Esophagus muscularis mucosa (tissue), 4 donors: ENCODE data around the gene NKX3-2. TPM values are rescaled to one million over a fixed set of nuclear protein-coding genes. Genes with fewer than 3 reads are reported as not detected.

Experiments used
- DNase-seq: peaks from one replicate; pipeline ENCODE4 v3.0.0-alpha.2; 2017; ENCODE audit errors: extremely low spot score
- H3K27ac ChIP-seq, 4 donors: fragments of 200-600 bp; sonication (generic); replicated peaks in 1 of 4; 1 replicate in 3 of 4; 2 replicates in 1 of 4; pipeline ENCODE4 v1.5.1; 2016 to 2019; ENCODE audit warnings: mild to moderate bottlenecking in 1 of 4
- H3K27me3 ChIP-seq, 4 donors: fragments of 200-600 bp; sonication (generic); one replicate each; pipeline versions ENCODE4 v1.5.1 to v1.6.0; 2016 to 2019
- H3K36me3 ChIP-seq, 4 donors: fragments of 200-600 bp; sonication (generic); one replicate each; pipeline ENCODE4 v1.5.1; 2016 to 2019
- H3K4me1 ChIP-seq, 4 donors: fragments of 200-600 bp; sonication (generic); one replicate each; pipeline ENCODE4 v1.5.1; 2016 to 2019
- H3K4me3 ChIP-seq, 4 donors: fragments of 200-600 bp; sonication (generic); 1 replicate in 2 of 4; 2 replicates in 2 of 4; pipeline ENCODE4 v1.5.1; 2016 to 2019; ENCODE audit warnings: mild to moderate bottlenecking in 4 of 4, moderate library complexity in 1 of 4
- H3K9me3 ChIP-seq, 4 donors: fragments of 200-600 bp; sonication (generic); 1 replicate in 3 of 4; 2 replicates in 1 of 4; pipeline ENCODE4 v1.5.1; 2016 to 2019
- CTCF ChIP-seq, 3 experiments: fragments of 200-600 bp in 2 of 3; fragments of 450-650 bp in 1 of 3; sonication (generic) in 2 of 3; IDR thresholded peaks; one replicate each; pipeline ENCODE4 v1.5.1; 2017 to 2019; ENCODE audit warnings: antibody characterized with exemption in 3 of 3, mild to moderate bottlenecking in 2 of 3, moderate library complexity in 1 of 3
- EP300 ChIP-seq: sonication (generic); formaldehyde crosslinking; IDR thresholded peaks from one replicate; pipeline ENCODE4 v1.6.1; 2017; ENCODE audit warnings: antibody characterized with exemption
- POLR2A ChIP-seq: fragments of 450-650 bp; IDR thresholded peaks from one replicate; pipeline ENCODE4 v1.6.1; 2017; ENCODE audit warnings: antibody characterized with exemption, moderate library complexity, mild to moderate bottlenecking, low read depth
- POLR2AphosphoS5 ChIP-seq, 2 donors: sonication (generic); formaldehyde crosslinking; IDR thresholded peaks; one replicate each; pipeline ENCODE4 v1.6.1; 2017; ENCODE audit warnings: antibody characterized with exemption in 2 of 2
- WGBS: methylation state at CpG from one replicate; pipeline ENCODE4 v1.1.5; 2018; 5-methylcytosine and 5-hydroxymethylcytosine counted together
- intact Hi-C: fragments of 100-400 bp; cut with DNase I; formaldehyde crosslinking; loops from one replicate; pipeline ENCODE4 v1.15.1; 2023
- total RNA-seq, 4 donors: library from RNA; depleted of rRNA; stranded (reverse); fragments of >200 nt; gene quantifications; one replicate each; pipeline versions ENCODE4 v1.1.0 to v1.2.1, GENCODE V29; 2016

The NKX3-2 gene
- 1 to 10 TPM; 1.2 to 7.0 (median 4.7) TPM for total RNA-seq

GRCh38 chr4:13543839-13544605 is at the start of gene NKX3-2:
NKX3-2 (minus strand) TSS chr4:13544508; CDS start chr4:13544414, 94 bp downstream.
- peaks cover 54 to 84% (median 74%) of the 10 kb centered on the region in 4 donors for H3K4me1 ChIP-seq
- TF ChIP-seq POLR2AphosphoS5 (IDR thresholded peaks at IDR 0.05) (no peak), POLR2A (no peak), CTCF (IDR thresholded peaks at IDR 0.05) (no peak), EP300 (no peak)
- no CpG with 5 or more reads among the region's 96 CpGs for WGBS
- DNase-seq: peak; percentile 70
- intact Hi-C loops: no loop called here
- H3K36me3 ChIP-seq: peaks cover 0 to 5% (median 0%) of the 10 kb centered on the region in 4 donors
- H3K4me3 ChIP-seq: peak within 1 kb of the TSS; percentile 57 to 70 (median 64)
- H3K27ac ChIP-seq: peak within 1 kb of the TSS; percentile 37 to 74 (median 51)
- peaks cover 7 to 100% (median 96%) of the 10 kb centered on the region in 4 donors for H3K27me3 ChIP-seq
- H3K9me3 ChIP-seq: peaks cover 0 to 7% (median 0%) of the 10 kb centered on the region in 4 donors

GRCh38 chr4:13592220-13592619 is 47.9 kb upstream of the NKX3-2 start:
- H3K9me3 ChIP-seq: no peaks in the 10 kb centered on the region
- H3K27ac ChIP-seq: peak overlapping the region in 3 of 4 donors; percentile 10 to 47 (median 32)
- no peak overlapping the region for H3K4me3 ChIP-seq
- intact Hi-C loops: no loop called here
- no peak for TF ChIP-seq POLR2AphosphoS5 (IDR thresholded peaks at IDR 0.05)
- no peak for TF ChIP-seq CTCF (IDR thresholded peaks at IDR 0.05)
- no peak for TF ChIP-seq EP300
- TF ChIP-seq POLR2A: no peak
- peaks cover 0 to 9% (median 0%) of the 10 kb centered on the region in 4 donors for H3K4me1 ChIP-seq
- peaks cover 45 to 98% (median 75%) of the 10 kb centered on the region in 4 donors for H3K36me3 ChIP-seq
- 45% methylated on average over 4 of the region's 4 CpGs for WGBS
- H3K27me3 ChIP-seq: no peaks in the 10 kb centered on the region
- no peak for DNase-seq

GRCh38 chr4:13590766-13591165 is 46.5 kb upstream of the NKX3-2 start:
- no peak overlapping the region for H3K4me3 ChIP-seq
- intact Hi-C loops: no loop called here
- peaks cover 48 to 98% (median 74%) of the 10 kb centered on the region in 4 donors for H3K36me3 ChIP-seq
- TF ChIP-seq EP300: no peak
- no peak for TF ChIP-seq POLR2A
- TF ChIP-seq CTCF (IDR thresholded peaks at IDR 0.05): no peak
- no peak for TF ChIP-seq POLR2AphosphoS5 (IDR thresholded peaks at IDR 0.05)
- no peaks in the 10 kb centered on the region for H3K27me3 ChIP-seq
- 60% methylated on average over 2 of the region's 2 CpGs for WGBS
- peaks cover 0 to 9% (median 0%) of the 10 kb centered on the region in 4 donors for H3K4me1 ChIP-seq
- H3K9me3 ChIP-seq: no peaks in the 10 kb centered on the region
- no peak overlapping the region for H3K27ac ChIP-seq
- DNase-seq: no peak

GRCh38 chr4:13588954-13589353 is 44.6 kb upstream of the NKX3-2 start:
- no peak for DNase-seq
- TF ChIP-seq CTCF (IDR thresholded peaks at IDR 0.05): no peak
- no peak for TF ChIP-seq POLR2AphosphoS5 (IDR thresholded peaks at IDR 0.05)
- no peak for TF ChIP-seq POLR2A
- TF ChIP-seq EP300: no peak
- no peak overlapping the region for H3K27ac ChIP-seq
- H3K4me1 ChIP-seq: peaks cover 0 to 9% (median 0%) of the 10 kb centered on the region in 4 donors
- intact Hi-C loops: no loop called here
- no peaks in the 10 kb centered on the region for H3K27me3 ChIP-seq
- H3K4me3 ChIP-seq: no peak overlapping the region
- H3K36me3 ChIP-seq: peaks cover 46 to 98% (median 72%) of the 10 kb centered on the region in 4 donors
- no peaks in the 10 kb centered on the region for H3K9me3 ChIP-seq
